Measurements from ENCODE around the gene YIF1B.
"Not testable (repeated sequence)": the region's sequence is repeated elsewhere in the genome, so short reads cannot be mapped to it uniquely, and the experiment has no call there.

Gene YIF1B

DNA sequence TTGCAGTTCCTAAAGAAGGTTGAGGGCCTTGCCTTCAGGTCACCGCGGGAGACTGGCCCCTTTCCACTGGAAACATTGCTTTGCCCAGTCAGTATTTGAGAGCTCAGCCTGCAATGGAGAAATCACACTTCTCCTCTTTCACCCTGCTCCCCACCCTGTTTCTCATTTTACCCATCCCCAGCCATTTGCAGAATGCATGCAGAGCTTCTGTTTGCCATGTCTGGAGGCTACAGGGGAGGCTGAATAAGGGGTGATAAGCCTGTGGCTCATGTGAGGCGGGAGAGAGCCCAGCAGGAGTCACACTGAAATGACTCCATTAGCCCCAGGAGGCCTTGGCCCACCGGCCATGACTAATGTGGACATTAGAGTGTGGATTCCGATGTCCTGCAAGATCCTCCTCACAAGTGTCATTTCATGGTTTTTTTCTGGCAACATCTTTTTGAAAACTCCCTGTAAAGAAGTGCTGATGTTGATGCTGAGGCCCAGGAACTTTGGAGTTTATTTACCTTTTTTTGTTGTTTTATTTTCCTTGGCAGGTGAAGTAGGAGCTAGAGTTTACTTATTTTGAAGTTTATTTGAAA lies 45.1 kb downstream of the YIF1B start:
- peak; percentile 14 for DNase-seq

DNA sequence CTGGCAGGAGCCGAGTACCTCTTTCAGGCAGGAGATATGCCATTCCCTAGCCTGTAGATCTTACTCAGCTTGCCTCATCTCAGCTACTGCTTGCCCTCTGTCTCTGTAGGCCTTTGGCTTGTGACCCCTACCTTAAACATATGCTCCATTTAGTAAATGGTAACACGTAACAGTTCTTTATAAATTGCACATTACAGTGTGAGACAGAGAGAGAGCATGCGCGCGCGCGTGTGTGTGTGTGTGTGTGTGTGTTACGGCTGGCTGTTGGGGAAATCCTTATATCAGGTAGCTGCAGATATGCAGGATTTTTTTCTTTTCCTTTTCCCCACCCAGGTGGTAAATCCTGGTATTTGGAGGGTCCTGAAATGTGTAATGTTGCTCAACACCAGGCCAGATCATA lies 47.2 kb downstream of the YIF1B start:
- no peak for DNase-seq

DNA sequence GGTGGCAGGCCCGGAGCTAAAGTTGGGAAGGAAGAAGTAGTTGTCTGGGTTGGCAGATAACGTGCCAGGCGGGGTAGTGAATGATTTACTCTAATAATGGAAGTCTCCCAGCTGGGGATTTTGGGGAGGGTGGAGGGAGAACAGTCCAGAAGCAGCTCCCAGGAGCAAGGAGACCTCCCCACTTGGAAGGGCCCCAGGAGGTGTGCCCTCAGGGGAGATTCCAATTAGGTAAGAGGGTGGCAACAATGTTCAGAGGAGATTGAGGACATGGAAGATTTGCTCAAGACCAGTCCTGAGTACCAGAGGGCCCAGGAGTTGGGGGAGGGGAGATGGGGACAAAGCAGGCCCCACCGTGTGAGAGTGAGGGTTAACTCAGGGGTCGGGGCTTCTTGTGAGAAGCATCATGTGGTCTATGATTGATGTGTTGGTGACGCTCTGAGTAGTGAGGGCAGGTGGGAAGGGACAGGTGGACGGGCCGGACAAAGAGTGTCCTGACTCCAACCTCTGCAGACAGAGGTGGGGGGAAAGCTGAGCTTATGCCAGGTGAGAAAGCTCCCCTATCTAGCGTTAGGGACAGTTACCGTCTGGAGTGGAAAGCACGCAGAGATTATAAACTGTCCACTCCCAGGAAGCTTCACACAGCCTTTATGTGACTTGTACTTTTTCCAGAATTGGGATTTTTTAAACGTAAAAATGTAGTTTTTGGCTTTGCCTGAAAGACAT lies 47.8 kb downstream of the YIF1B start:
- DNase-seq = no peak

DNA sequence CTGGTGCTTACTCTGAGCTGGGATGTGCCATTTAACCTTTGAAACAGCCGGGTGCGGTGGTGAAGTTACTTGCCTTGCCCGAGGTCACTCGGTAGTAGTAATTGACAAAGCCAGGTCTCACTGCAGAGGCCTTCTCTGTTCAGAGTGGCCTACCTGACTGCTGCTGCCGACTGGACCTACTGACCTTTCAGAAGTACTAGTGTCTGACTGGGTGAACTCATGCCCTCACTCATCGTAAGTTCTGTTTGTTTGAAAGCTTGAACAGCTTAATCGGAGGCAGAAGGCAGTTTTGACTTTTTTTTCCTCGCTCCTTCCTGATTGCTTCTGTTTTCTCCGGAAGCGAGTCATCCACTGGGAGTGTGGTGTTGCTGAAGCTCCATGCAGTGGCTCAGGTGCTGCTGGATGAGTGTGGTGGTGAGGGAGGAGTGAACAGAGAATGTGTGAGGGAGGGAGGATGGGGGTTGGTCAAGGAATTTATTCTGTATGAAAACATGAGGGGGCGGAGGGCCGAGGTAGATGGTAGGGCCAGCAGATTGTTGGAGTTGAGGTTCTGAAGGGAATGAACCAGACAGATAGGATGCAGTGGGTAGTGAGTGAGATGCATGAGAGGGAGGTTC lies 48.7 kb downstream of the YIF1B start:
- no peak for DNase-seq

DNA sequence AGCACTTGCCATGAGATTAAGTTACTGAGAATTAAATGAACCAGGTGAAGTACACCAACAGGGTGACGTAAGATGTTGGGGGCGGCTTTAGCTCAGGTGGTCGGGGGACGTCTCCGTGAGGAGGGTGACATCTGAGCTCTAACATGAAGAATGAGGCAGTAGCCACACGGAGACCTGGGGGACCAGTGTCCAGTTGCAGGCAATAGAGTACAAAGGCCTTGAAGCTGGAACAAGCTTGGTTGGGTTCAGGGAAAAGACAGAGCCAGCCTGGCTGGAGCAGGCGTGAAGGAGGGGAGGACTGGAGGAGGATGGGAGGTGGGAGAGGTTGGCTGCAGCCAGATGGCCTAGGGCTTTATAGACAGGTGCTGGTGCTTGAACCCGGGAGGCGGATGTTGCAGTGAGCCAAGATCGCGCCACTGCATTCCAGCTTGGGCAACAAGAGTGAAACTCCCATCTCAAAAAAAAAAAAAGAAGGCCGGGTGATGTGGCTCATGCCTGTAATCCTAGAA lies 49.8 kb downstream of the YIF1B start:
- no peak for DNase-seq

DNA sequence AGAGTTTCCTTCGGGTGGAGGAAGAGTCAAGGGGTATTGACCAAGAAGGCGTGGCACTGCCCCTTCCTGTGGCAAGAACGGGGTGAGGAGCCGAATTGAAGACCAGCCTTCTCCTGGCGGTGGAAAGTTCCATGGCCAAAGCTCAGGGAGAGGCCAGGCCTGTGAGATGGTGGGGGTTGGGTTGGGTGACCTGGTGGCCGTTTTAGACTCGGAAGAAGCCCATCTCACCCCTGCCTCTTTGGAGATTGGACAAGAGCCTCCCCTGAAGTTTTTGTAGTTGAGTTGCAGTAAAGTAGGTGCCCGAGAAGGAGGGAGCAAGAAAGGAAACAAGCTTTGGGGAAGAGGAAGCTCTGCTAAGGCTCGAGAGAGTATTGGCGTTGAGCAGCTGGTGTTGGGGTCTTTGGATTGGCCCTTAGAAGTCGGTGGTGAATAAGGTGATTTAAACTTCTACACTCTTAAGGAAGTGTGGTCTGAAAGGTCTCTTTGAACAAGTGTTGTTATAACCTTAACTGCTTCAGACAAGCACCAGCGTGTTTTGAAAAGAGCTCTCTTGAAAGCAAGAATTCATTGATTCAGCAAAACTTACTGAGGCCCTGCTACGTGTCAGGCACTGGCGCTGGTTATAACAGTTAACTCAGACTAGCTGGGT lies 50.4 kb downstream of the YIF1B start:
- no peak for DNase-seq

DNA sequence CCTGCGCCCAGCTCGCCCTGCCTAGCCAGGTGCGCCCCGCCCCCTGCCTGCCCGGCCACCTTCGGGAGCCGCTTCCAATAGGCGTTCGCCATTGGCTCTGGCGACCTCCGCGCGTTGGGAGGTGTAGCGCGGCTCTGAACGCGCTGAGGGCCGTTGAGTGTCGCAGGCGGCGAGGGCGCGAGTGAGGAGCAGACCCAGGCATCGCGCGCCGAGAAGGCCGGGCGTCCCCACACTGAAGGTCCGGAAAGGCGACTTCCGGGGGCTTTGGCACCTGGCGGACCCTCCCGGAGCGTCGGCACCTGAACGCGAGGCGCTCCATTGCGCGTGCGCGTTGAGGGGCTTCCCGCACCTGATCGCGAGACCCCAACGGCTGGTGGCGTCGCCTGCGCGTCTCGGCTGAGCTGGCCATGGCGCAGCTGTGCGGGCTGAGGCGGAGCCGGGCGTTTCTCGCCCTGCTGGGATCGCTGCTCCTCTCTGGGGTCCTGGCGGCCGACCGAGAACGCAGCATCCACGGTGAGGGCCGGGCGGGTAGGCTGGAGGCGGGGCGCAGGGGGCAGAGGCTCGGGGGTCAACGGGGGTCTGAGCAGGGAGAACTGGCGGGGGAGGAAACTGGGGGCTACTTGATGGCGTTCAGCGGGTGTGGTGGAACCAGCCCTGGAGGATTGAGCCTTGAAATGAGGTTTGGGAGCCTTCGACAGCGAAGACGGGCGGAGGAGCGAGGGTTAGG lies 51.1 kb downstream of the YIF1B start, which contains the start of gene SPINT2:
Gene SPINT2 (plus strand): TSS at position 88 of the 727 bp plus-strand sequence. CDS start 320 bp downstream, at position 408.
- peak; percentile 97 for DNase-seq

DNA sequence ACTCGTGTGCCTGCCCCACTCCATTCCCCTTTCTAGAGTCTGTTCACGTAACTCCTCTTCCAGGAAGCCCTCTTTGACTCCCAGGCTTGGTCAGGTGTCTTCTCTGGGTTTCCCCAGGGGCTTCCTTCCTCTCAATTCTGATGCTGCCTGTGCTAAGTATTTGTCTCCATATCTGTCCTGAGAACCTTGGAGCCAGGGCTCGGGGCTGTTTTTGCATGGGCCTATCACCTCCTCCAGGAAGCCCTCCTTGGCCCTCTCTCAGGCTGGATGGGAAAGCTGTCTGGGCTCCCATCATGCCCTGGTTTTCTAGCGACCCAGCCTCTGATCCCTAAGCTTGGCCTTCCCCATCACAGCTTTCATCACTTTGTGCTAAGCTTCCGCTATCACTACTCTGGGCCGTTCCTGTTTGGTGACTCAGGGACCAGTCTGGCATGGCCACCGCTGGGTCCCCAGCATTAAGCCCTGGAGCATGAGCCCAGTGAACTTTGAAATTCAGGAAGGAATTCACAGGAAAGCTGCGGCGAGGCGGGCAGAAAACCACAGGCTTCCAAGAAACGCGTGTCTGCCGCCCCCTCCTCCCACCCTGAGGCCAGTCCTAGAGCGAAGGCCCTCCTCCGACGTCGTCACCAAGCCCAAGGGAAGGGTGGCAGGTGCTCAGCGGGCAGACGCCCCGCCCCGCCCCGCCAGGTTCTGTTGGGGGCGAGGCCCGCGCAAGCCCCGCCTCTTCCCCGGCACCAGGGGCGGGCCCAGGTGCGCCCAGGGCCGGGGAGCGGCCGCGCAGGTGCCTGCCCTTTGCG lies 51.9 kb downstream of the YIF1B start:
- peak; percentile 97 for DNase-seq

DNA sequence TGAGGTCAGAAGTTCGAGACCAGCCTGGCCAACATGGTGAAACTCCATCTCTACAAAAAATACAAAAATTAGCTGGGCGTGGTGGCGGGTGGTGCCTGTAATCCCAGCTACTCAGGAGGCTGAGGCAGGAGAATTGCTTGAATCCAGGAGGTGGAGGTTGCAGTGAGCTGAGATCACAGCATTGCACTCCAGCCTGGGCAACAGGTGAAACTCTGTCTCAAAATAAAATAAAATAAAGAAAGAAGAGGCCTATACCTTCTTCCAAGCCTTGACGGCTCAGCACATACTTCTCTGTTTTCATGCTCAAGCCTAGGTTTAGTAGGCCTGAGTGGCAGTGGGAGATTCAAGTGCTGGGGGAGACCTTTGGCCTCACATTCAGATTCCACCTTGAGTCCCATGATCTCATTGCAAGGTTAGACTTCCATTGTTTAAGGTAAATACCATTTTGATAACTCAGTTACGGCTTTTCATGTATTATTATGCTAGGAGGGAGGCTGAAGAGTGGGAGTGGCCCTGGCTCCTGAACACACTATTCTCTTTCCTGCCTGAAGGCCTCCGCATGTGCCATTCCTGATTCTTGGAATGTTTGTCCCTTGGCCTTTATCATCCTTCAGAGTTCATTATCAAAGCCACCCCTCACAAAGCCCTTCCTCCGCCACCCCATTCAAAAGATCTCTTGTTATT lies 53.0 kb downstream of the YIF1B start:
- no peak for DNase-seq

DNA sequence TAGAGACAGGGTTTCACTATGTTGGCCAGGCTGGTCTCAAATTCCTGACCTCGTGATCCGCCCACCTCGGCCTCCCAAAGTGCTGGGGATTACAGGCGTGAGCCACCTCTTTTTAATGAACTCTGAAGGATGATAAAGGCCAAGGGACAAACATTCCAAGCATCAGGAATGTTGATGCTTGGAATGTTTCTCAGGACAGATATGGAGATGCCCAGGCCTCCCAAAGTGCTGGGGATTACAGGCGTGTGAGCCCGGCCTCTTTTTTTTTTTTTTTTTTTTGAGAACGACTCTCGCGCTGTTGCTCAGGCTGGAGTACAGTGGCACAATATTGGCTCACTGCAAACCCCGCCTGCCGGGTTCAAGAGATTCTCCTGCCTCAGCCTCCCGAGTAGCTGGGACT lies 53.8 kb downstream of the YIF1B start:
- not testable (repeated sequence) for DNase-seq

DNA sequence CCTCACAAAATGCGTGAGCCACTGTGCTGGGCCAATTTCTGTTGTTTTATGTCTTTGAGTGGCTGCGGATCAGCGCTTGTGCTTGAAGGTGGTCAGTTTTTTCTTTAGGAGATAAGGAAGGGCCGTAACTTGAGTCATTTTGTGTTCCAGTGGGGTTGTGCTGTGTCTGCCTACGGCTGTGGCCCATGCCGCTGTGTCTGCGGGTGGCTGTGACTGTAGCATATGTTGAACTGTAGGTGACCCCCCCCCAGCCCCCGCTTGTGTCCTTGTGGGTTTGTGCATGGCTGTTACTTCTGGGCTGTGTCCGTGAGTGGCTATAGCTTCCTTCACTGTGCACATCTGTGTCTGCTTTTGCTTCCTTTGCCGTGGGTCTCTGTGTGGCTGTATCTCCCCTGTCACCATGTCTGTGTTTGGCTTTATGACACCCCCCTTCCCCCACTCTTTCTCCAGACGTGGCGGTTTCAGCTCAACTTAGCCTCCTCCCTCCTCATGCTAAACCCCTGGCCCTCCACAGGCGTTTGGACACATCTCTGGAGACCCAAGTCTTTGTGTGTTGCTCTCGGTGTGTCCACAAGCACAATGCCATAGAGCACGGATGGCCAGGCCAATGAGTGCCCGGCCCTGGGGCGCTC lies 60.2 kb downstream of the YIF1B start:
- DNase-seq = no peak

DNA sequence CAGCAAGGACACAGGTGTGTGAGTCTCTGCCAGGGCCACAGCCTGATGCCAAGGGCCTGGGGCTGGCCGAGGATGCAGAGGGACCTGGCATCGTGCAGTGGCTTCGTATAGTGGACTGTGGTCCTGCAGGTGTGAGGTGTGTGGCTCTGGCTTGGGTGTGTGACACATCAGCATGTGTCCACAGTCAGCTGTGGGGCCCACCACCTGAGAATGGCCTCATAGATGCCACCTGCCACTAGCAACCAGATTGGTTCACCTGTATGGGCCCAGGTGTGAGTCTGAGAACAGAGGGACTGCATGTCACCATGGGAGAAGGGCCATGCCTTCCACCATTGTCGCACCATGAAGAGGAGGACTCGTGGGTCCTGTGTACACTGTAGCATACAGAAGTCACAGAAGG lies 62.0 kb downstream of the YIF1B start:
- no peak for DNase-seq
